Superior temporal gyrus (tissue), 1 donor: Measurements from ENCODE around the gene POGLUT3.

ENCODE experiments used
- DNase-seq: peaks from one replicate; pipeline ENCODE4 v3.0.0-alpha.2; 2016; ENCODE audit errors: extremely low spot score

The POGLUT3 gene

DNA sequence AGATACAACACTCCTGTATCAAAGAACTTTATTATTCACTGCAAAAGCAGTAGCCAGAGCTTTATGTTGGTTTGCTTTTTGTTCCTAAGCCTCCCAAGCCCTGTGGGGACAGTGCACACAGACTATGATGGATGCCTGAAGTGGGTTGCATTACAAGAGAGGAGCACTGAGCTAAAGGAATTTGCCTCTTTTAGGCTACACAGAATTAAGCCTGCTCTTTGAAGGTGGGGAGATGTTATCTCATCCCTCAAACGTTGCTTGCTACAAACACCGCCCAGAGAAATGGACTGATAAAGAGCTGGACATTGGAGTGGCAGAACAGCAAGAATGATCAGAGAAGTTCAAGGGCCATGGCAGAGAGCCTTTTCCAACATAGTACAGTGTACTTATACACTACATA is 2.5 kb upstream of the POGLUT3 start:
- DNase-seq = no peak

DNA sequence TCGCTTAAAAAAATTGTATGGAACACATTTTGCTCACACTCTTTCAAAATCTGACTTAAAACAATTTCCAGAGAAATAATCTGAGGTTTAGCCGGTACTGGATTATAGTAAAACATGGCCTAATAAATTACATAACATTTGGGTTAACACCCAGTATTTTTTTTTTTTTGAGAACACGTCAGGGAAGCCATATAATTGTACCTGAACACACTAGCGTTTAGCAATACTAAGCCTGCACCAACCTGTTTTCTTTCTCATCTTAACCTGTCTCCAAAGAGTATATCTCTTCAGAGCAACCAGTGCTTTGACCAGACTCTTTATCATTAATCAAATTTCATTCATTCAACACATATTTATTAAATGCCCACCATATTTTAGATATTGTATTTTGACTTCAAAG is 2.0 kb upstream of the POGLUT3 start:
- no peak for DNase-seq

DNA sequence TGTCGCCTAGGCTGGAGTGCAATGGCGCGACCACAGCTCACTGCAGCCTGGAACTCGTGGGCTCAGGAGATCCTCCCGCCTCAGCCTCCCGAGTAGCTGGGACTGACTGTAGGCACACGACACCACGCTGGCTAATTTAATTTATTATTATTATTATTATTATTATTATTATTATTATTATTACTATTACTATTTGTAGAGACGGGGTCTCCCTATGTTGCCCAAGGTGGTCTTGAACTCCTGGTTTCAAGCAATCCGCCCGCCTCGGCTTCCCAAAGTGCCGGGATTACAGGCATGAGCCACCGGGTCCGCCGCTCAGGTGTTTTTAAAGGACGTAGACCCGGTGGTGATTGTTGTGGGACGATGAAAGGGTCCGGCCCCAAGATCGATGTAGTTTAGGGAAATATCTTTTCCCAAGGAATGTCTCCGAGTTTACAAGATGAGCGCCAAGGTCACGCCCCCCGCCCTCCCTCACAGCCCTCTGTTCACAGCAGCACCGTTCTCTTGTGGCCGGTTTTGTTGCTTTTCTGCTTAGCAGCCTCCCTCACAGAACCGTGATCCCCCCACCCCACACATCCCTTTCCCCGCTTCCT is 728 bp upstream of the POGLUT3 start:
- no peak for DNase-seq

DNA sequence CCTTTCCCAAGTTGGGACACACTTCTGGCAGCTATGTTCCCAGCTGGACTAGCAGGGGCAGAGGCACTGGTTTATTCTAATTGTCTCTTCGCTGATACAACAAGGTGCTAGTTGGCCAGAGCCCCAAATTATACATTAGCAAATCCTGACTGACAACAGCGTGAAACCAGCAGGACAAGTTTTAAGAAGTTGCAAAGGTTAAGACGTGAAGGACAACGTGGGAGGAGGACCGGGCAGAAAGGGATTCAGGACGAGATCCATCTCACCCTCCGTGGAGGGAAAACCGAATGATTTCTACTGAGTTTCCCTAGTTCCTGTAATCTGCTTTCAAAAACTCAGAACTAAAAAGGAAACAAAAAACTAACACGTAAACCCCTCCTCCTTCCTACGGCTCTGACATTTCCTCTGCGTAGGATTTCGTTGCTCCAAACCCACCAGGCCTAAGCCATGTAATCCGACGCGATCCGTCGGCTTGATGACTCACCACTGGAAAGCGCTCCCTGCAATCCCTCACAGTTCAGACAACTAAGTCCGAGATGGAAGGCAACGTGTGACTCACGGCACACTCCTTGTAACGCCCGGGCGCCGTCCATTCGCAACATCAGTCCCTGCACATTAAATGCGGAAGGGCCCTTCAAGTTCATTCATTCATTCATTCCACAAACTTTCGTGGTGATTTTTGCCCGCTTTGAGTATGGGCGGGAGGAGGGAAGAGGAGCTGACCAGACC is 703 bp downstream of the POGLUT3 start:
- DNase-seq = peak; percentile 67

DNA sequence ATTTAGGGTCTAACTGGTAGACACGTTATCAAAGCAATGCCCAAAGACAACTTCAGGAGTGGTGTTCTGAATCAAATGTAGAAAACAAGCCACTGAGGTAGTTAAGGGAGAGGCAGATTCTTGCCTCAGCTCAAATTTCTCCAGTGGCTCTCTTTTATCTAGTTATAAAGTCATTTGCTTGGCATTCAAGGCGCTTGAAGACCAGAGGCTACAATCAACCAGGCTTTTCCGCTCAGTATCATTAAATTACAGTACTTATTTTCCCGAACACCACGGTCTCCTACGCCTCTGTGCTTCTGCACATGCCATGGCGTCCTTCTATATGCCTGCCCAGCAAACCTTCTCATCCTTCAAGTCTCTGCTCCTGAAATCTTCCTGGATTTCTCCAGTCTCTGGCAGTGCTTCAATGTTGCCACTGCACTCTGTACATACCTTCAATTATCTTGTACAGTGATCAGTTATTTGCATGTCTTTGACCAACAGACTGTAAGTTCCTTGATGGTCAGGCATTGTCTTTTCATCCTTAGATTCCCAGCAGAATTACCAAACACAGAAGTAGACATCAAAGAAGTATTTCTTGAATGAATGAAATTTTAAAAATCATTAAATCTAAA is 1.4 kb downstream of the POGLUT3 start:
- peak; percentile 20 for DNase-seq

DNA sequence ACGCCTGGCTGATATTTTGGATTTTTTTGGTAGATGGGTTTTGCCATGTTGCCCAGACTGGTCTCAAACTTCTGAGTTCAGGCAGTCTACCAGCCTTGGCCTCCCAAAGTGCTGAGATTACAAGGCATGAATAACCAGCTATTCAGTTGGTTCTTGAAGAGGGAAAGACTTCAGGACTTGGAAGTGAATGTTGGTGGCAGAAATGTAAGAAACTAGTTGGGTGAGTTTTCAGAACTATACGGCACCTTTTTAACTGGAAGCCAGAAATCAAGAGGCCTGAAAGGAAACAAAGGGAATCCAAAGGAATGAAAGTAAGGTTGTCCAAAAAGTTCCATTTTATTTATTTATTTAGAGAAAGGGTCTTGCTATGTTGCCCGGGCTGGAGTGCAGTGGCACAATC is 2.9 kb downstream of the POGLUT3 start:
- no peak for DNase-seq

DNA sequence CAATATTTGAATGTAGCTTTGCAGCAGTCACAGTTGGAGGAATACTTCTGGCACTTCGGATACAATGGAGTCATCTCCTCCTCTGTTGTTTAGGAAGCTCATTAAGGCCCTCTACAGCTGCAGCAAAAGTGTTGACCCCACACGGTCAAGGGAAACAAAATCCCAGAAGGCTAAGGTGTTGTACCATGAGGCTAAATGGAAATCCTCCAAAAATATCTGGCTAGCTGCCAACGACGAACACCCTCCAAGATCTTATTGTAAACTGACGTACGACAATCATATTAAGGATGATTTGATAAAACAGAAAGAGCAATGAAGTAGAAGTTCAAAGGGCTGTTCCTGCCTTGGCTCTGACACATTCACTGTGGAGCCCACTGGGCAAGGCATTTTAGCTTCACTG is 4.0 kb downstream of the POGLUT3 start:
- no peak for DNase-seq

DNA sequence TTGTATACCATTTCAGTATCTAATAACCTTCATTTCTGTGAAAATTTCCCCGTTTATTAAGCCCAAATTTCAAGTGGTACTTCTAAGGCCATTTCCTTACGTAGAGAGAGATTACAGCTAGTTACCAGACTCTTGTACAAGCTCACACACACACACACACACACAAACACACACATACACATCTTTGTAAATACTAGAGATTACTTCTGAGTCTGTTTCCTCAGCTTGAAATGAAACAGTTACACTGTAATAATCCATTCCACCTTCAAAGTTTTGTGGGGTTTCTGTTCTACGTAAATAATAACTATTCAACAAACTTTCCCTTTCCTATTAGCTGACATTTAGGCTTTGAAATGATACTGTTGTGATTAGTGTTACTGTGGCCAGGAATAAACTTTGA is 6.2 kb downstream of the POGLUT3 start:
- no peak for DNase-seq

DNA sequence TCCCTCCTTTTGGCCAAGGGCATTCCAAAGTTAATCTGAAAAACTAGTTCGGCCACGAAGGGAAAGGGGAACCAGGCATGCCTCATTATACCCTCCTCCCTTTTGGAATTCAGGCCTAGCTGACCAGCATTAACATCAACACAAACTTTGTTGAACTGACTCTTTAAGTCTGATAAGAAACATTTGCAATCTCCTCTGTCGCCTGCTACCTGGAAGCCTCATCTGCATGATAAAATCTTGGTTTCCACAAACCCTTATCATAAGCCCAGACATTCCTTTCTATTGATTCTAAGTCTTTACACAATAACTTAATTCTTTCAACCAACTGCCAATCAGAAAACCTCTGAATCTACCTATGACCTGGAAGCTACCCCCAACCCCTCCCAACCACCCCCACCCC is 11.4 kb downstream of the POGLUT3 start:
- DNase-seq = no peak

DNA sequence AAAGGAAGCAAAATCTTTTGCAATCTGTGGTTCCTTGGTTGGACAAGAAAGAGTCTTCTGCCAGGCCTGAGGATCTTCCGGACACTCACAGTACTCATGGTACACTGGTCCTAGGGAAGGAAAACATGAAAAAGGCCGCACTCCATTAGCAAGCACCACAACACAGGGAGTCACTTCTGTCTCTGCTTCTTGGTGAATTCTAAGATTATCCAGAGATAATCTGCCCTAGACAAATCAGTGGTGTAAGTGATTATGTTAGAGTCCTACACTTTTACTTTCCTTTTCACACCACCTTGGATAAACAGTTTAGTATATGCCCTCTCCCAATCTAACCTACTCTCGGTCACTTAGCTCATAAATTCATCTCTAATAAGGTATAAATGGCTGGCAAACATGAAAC is 11.9 kb downstream of the POGLUT3 start:
- DNase-seq = no peak

DNA sequence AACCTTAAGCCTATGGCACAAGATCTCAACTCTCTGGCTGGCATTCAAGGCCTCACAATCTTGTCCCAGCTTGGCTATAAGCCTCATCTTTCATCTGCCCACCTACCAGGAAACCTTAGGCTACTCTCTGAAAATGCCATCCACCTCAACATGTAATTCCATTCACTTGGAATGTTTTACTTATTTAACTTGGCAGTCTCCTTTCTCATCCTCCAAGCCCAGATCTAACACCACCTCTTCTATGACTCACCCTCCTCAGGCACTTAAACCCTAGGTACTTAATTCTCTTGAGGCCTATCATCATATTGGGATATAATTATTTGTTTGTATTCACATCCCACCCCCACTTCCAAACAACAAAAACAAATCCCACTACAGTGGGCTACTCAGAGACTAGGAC is 15.0 kb downstream of the POGLUT3 start:
- DNase-seq = no peak

DNA sequence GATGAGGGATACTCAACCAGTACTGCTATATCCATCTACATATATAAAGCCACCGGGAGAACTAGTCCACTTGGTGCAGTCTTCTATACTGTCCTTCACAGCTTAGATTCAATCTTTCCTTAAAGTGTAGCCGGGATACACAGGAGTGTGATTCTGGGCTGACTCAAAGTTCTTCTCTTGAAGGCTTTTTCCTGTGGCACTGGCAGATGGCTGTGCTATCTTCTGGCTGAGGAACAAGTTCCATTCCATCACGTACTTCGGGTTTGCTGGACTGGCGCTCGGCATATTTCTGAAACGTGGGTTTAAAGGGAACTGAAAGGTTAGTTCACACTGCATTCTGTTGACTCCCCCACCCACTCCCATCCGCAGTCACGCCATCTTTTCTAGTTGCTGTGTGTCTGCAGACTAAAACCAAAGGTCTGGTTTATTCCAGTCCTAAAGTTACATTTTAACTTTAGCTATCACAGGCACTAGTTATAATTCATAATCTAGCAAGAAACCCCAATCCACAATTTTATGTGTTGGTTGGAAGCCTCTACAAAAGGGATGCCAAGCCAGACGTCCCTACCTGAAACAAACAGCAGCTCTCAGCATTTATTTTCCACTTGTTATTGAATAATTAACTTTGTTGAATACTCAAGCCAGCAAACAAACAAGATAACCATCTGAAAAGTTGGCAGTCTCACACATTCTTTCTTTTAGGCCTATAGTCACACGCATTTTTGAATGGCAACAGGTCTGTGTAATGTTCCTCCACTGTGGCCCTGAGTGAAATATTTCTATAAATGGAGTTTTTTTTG is 23.3 kb downstream of the POGLUT3 start:
- no peak for DNase-seq

DNA sequence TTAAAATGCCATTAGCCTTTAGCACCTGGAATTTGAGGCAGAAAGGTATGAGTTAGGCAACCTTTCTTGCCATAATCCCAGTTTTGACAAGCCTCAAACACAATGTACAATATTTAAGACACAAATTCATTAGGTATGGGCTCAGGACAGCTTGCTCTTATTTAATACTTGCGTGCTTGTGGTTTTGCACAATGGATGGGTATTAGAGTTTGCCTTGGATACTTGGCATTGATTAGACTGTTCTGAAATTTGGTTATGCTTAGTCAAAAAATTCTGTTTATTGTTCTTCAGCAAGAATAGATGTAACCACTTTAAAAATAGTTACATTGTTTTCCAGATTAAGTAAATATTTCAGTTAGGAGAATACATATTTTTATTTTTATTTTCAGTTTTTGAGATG is 25.5 kb downstream of the POGLUT3 start:
- no peak for DNase-seq

DNA sequence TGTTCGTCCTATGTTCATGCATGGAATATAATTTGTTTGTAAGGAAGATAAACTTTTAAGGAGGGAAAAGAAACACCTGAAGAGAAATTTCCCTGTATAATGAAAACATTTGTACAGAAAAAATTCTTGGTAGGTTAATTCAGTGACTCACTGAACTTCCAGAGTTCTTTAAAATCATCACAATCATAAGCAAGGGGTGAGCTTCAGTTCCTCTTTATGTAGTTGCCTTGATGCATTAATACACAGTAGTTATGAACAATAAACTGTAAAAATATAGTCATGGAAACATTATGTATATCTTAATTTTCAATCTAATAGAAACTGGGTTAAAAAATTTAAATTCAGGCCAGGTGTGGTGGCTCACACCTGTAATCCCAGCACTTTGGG is 29.7 kb downstream of the POGLUT3 start:
- DNase-seq = no peak

DNA sequence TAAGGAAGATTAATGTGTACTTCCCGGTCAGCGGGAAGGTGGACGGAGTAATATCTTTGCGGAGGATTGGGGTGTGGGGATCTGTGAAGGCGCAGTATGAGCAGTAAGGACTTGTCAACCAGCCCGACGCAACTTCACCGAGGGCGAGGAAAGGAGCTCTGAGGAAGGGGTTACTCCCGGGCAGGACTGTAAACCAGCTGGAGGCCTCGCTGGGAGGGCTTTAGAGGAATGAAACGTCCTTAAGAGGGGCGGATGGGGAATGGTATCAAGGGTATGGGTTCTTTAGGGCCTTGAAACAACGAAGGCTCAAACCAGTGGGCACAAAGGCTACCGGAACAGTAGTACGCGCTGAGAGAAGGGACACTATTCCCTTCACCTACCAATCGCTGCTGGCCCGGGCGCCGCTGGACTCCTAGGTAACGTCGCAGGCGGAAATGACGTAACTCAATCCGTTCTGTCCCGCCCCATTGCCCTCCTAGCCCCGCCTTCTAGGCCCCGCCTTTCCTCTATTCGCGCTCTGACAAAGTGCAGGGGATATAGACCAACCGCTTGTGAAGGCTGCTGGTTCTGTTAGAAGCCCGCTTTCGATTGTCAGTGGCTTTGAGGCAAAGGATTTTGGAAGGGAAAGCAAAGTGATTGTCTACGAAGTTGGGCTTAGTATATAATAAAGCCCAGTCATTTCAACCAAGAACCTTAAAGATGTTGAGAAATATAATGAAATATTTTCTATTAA is 30.9 kb downstream of the POGLUT3 start, which contains the start of gene C11orf65:
TSS of gene C11orf65 (minus strand) at position 439 of the 733 bp plus-strand sequence. CDS start 5,970 bp downstream, outside the sequence.
- DNase-seq = peak; percentile 99

DNA sequence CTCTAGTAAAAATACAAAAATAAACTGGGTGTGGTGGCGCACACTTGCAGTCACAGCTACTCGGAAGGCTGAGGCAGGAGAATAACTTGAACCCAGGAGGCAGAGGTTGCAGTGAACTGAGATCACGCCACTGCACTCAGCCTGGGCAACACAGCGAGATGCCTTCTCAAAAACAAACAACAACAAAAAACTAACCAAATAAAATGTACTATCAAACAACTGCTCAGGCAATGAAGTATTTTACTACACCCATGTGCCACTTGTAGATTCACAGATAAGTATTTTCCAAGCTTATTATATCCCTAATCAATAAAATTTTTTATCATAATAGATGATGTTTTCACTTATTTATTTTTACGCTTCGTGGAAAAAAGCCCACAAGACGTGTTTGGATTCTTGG is 31.8 kb downstream of the POGLUT3 start:
- no peak for DNase-seq

DNA sequence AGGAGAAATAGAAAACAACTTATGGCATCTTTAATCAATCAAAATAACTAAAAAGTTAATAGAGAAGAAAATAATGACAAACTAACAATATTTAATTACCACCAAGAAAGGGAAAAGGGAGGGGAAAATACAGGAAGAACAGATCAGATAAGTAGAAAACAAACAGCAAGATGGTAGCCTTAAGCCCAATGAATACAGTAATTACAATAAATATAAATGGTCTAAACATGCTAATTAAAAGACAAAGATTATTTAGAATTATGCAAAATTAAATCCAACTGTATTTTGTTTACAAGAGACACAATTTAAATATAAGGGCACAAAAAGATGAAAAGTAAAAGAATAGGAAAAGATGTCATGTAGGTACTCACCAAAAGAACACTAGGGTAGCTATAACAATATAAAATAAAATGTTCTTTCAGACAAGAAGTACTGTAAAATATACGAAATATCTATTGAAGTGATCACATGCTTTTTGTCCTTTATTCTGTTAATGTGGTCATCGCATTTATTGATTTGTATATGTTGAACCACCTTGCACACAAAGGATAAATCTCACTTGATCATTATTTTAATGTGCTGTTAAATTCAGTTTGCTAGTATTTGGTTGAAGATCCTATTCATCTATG is 44.9 kb downstream of the POGLUT3 start:
- no peak for DNase-seq
